ENCODE results near the gene CGNL1. TPM values are rescaled to one million over a fixed set of nuclear protein-coding genes. Genes with fewer than 3 reads are reported as not detected.

The CGNL1 gene
- polyA plus RNA-seq, 2 of the 4 experiments (the other 2 are of a cell fraction): 1.4 to 1.8 TPM

DNA sequence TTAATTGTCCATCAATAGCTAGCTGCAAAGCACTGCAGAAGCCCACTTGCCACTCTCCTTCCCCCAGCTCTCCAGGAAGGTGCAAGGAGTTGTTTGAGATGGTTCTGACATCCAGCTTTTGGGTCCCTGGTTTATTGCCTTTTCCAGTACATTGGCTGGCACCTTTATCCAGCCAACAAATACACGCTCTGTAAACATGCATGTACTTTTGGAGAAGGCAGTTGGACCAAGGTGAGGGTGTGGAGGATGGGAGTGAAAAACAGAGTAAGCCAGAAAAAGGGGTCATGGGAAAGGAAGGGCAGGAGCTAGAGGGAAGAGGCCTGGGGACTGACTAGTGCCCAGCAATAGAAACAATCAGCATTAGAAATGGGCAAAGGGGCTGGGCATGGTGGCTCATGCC, 102.7 kb downstream of the CGNL1 start (continued):
- TF ChIP-seq RFX5 (IDR thresholded peaks at IDR 0.05) (no peak), JUN (IDR thresholded peaks at IDR 0.05) (no peak)

DNA sequence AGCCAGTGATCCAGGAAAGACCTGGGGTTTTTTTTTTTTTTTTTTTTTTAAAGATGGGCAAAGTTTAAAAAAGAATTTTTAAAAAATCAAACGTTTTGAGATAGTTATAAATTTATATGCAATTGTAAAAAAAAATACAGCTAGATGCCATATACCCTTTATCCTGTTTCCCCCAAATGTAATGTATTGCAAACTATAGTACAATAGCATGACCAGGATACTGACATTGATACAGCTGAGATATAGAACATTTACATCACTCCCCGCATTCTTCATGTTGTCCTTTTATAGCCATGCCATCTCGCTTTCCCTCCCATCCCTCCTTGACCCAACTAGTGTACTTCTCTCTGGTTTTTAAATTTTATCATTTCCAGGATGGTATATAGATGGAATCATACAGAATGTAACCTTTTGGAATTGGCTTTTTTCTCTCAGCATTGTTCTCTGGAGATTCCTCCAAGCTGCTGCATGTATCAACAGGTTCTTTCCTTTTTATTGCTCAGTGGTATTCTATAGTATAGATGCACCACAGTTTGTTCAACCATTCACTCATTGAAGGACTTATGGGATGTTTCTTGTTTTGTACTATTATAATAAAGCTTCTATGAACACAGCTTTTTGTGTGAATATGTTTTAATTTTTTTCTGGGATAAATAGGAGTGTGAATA, 104.9 kb downstream of the CGNL1 start:
- FAIRE-seq (no peak), ATAC-seq (no peak), DNase-seq (ENCODE audit: low read depth in 1 of 2, low spot score in 1 of 2) (no peak)
- Histone ChIP-seq H3K27ac (no peak overlapping the region), H3K9me3 (no peaks in the 10 kb centered on the region), H3K4me1 (peaks cover 23% of the 10 kb centered on the region), H3K4me2 (no peak overlapping the region), H3K4me3 (no peak overlapping the region)
- ChIA-PET CTCF (interaction anchor here (0.7 to 3.2 kb wide), 6 partner anchors 11 to 832 kb away, joined by 3 to 12 read pairs (median 6); no protein-coding TSS in a partner anchor), POLR2A (interaction anchor here (0.7 kb wide), 1 partner anchor 814 kb away, joined by 3 read pairs; no protein-coding TSS in a partner anchor)
- TF ChIP-seq FOSB (CRISPR knock-in tag; IDR thresholded peaks at IDR 0.05) (no peak), SMC3 (IDR thresholded peaks at IDR 0.05) (no peak), NFE2L2 (conservative IDR thresholded peaks at IDR 0.05; ENCODE audit: low read length) (no peak), FOXS1 (CRISPR knock-in tag; IDR thresholded peaks at IDR 0.05) (no peak), HEYL (CRISPR knock-in tag; IDR thresholded peaks at IDR 0.05) (no peak), KDM5A (IDR thresholded peaks at IDR 0.05) (no peak), ZNF302 (CRISPR knock-in tag; IDR thresholded peaks at IDR 0.05) (no peak), MAZ (IDR thresholded peaks at IDR 0.05; ENCODE audit: borderline replicate concordance, low read depth, low read length) (no peak)
- TF ChIP-seq, protein P1, sequence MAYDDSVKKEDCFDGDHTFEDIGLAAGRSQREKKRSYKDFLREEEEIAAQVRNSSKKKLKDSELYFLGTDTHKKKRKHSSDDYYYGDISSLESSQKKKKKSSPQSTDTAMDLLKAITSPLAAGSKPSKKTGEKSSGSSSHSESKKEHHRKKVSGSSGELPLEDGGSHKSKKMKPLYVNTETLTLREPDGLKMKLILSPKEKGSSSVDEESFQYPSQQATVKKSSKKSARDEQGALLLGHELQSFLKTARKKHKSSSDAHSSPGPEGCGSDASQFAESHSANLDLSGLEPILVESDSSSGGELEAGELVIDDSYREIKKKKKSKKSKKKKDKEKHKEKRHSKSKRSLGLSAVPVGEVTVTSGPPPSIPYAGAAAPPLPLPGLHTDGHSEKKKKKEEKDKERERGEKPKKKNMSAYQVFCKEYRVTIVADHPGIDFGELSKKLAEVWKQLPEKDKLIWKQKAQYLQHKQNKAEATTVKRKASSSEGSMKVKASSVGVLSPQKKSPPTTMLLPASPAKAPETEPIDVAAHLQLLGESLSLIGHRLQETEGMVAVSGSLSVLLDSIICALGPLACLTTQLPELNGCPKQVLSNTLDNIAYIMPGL (CRISPR knock-in tag; IDR thresholded peaks at IDR 0.05; ENCODE audit: borderline replicate concordance): no peak
- TF ChIP-seq, protein P2, sequence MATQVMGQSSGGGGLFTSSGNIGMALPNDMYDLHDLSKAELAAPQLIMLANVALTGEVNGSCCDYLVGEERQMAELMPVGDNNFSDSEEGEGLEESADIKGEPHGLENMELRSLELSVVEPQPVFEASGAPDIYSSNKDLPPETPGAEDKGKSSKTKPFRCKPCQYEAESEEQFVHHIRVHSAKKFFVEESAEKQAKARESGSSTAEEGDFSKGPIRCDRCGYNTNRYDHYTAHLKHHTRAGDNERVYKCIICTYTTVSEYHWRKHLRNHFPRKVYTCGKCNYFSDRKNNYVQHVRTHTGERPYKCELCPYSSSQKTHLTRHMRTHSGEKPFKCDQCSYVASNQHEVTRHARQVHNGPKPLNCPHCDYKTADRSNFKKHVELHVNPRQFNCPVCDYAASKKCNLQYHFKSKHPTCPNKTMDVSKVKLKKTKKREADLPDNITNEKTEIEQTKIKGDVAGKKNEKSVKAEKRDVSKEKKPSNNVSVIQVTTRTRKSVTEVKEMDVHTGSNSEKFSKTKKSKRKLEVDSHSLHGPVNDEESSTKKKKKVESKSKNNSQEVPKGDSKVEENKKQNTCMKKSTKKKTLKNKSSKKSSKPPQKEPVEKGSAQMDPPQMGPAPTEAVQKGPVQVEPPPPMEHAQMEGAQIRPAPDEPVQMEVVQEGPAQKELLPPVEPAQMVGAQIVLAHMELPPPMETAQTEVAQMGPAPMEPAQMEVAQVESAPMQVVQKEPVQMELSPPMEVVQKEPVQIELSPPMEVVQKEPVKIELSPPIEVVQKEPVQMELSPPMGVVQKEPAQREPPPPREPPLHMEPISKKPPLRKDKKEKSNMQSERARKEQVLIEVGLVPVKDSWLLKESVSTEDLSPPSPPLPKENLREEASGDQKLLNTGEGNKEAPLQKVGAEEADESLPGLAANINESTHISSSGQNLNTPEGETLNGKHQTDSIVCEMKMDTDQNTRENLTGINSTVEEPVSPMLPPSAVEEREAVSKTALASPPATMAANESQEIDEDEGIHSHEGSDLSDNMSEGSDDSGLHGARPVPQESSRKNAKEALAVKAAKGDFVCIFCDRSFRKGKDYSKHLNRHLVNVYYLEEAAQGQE (IDR thresholded peaks at IDR 0.05): no peak
- TF ChIP-seq, protein P3, sequence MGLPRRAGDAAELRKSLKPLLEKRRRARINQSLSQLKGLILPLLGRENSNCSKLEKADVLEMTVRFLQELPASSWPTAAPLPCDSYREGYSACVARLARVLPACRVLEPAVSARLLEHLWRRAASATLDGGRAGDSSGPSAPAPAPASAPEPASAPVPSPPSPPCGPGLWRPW (IDR thresholded peaks at IDR 0.05): no peak
- TF ChIP-seq, protein P4, sequence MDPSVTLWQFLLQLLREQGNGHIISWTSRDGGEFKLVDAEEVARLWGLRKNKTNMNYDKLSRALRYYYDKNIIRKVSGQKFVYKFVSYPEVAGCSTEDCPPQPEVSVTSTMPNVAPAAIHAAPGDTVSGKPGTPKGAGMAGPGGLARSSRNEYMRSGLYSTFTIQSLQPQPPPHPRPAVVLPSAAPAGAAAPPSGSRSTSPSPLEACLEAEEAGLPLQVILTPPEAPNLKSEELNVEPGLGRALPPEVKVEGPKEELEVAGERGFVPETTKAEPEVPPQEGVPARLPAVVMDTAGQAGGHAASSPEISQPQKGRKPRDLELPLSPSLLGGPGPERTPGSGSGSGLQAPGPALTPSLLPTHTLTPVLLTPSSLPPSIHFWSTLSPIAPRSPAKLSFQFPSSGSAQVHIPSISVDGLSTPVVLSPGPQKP (IDR thresholded peaks at IDR 0.05; ENCODE audit: low read depth, low read length): no peak
- WGBS (ENCODE audit: missing lambda C conversion rate): 57% methylated on average over 3 of the region's 3 CpGs

DNA sequence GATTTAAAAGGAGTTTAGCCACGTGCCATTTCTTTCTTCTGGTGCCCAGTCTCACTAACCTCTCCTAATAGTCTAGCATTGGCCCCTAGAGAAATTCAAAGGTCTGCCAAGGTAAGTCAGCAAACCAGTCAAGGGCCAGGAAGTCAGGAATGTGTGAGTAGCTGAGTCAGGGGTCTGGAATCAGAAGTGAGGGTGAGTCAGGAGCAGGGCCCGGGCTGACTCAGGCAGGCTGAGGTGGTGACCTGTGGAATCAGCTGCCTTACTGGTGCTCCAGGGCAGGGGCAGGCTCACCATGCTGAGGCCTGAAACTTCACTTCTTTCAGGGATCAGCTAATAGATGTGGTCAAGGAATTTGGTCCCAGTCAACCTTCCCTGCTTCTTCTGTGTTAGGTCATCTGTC, 109.6 kb downstream of the CGNL1 start:
- peak overlapping the region; percentile 69 to 83 for H3K27ac ChIP-seq
- H3K4me1 ChIP-seq: peaks cover 20% of the 10 kb centered on the region
- WGBS (ENCODE audit: missing lambda C conversion rate): 0% methylated on average over 2 of the region's 2 CpGs
- FAIRE-seq (peak; percentile 97), ATAC-seq (peak; percentile 100), DNase-seq (ENCODE audit: low read depth in 1 of 2, low spot score in 1 of 2) (peak; percentile 88 to 95)
- ChIA-PET CTCF (interaction anchor here (0.7 to 3.2 kb wide), 9 partner anchors 9 to 145 kb away, joined by 3 to 15 read pairs (median 5); no protein-coding TSS in a partner anchor), POLR2A (interaction anchor here (0.6 to 1.1 kb wide), 2 partner anchors 59 to 566 kb away, joined by 3 to 4 read pairs; no protein-coding TSS in a partner anchor)
- no peak overlapping the region for H3K4me3 ChIP-seq
- peak overlapping the region; percentile 60 for H3K4me2 ChIP-seq
- no peaks in the 10 kb centered on the region for H3K9me3 ChIP-seq
- TF ChIP-seq, protein P5, sequence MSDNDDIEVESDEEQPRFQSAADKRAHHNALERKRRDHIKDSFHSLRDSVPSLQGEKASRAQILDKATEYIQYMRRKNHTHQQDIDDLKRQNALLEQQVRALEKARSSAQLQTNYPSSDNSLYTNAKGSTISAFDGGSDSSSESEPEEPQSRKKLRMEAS (IDR thresholded peaks at IDR 0.05): peak; percentile 63
- TF ChIP-seq, protein P4 (IDR thresholded peaks at IDR 0.05; ENCODE audit: low read depth, low read length): no peak
- TF ChIP-seq HOXB5 (CRISPR knock-in tag; IDR thresholded peaks at IDR 0.05) (no peak), GATA3 (IDR thresholded peaks at IDR 0.05; ENCODE audit: borderline replicate concordance) (peak; percentile 73; the same call in 1 of the 2 replicates), HOXB13 (CRISPR knock-in tag; IDR thresholded peaks at IDR 0.05; ENCODE audit: low read depth) (no peak), RCOR1 (IDR thresholded peaks at IDR 0.05; ENCODE audit: low read depth, low read length) (no peak), ZC3H11A (IDR thresholded peaks at IDR 0.05) (no peak), KDM1A (IDR thresholded peaks at IDR 0.05; ENCODE audit: low read depth) (no peak), RFX5 (IDR thresholded peaks at IDR 0.05) (no peak), MAFK (IDR thresholded peaks at IDR 0.05; ENCODE audit: partially characterized antibody) (peak; percentile 89)
- TF ChIP-seq, protein P6, sequence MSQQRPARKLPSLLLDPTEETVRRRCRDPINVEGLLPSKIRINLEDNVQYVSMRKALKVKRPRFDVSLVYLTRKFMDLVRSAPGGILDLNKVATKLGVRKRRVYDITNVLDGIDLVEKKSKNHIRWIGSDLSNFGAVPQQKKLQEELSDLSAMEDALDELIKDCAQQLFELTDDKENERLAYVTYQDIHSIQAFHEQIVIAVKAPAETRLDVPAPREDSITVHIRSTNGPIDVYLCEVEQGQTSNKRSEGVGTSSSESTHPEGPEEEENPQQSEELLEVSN (IDR thresholded peaks at IDR 0.05; ENCODE audit: borderline replicate concordance, low read depth): no peak
- TF ChIP-seq, protein P7, sequence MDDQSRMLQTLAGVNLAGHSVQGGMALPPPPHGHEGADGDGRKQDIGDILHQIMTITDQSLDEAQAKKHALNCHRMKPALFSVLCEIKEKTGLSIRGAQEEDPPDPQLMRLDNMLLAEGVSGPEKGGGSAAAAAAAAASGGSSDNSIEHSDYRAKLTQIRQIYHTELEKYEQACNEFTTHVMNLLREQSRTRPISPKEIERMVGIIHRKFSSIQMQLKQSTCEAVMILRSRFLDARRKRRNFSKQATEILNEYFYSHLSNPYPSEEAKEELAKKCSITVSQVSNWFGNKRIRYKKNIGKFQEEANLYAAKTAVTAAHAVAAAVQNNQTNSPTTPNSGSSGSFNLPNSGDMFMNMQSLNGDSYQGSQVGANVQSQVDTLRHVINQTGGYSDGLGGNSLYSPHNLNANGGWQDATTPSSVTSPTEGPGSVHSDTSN (IDR thresholded peaks at IDR 0.05): peak; percentile 80
